Parathyroid adenoma (tissue), 2 donors: Measurements from ENCODE around the gene MOGAT1.
"Not testable (repeated sequence)": the region's sequence is repeated elsewhere in the genome, so short reads cannot be mapped to it uniquely, and the experiment has no call there.

Source experiments
- H2AFZ ChIP-seq: fragments of 300-600 bp; sonication (generic); one replicate; pipeline ENCODE4 v1.7.0; 2017; ENCODE audit warnings: antibody characterized with exemption, mild to moderate bottlenecking
- H3K27ac ChIP-seq: fragments of 300-600 bp; sonication (generic); one replicate; pipeline ENCODE4 v1.7.0; 2017
- H3K27me3 ChIP-seq: fragments of 300-600 bp; sonication (generic); one replicate; pipeline ENCODE4 v1.7.0; 2017; ENCODE audit warnings: low read length; ENCODE audit not compliant: control insufficient read depth, insufficient read depth
- H3K36me3 ChIP-seq: fragments of 300-600 bp; sonication (generic); one replicate; pipeline ENCODE4 v1.7.0; 2017; ENCODE audit warnings: low read length; ENCODE audit not compliant: control insufficient read depth, insufficient read depth
- H3K4me1 ChIP-seq: fragments of 300-600 bp; sonication (generic); one replicate; pipeline ENCODE4 v1.7.0; 2017; ENCODE audit warnings: control low read depth
- H3K4me2 ChIP-seq: fragments of 300-600 bp; sonication (generic); one replicate; pipeline ENCODE4 v1.7.0; 2017; ENCODE audit warnings: low read length
- H3K4me3 ChIP-seq: fragments of 300-600 bp; sonication (generic); one replicate; pipeline ENCODE4 v1.7.0; 2017; ENCODE audit warnings: low read depth, low read length
- H3K79me2 ChIP-seq: fragments of 300-600 bp; sonication (generic); one replicate; pipeline ENCODE4 v1.7.0; 2017; ENCODE audit warnings: control low read depth
- H3K9ac ChIP-seq: fragments of 300-600 bp; sonication (generic); one replicate; pipeline ENCODE4 v1.7.0; 2017; ENCODE audit warnings: mild to moderate bottlenecking
- H3K9me3 ChIP-seq: fragments of 300-600 bp; sonication (generic); one replicate; pipeline ENCODE4 v1.7.0; 2017; ENCODE audit warnings: low read length; ENCODE audit not compliant: control insufficient read depth
- TF ChIP-seq, protein P1 (sequence below): fragments of 300-600 bp; sonication (generic); IDR thresholded peaks from one replicate; pipeline ENCODE4 v1.7.0; 2017; ENCODE audit warnings: antibody characterized with exemption, mild to moderate bottlenecking
- donor health status: primary hyperparathyroidism.

MOGAT1 gene

DNA sequence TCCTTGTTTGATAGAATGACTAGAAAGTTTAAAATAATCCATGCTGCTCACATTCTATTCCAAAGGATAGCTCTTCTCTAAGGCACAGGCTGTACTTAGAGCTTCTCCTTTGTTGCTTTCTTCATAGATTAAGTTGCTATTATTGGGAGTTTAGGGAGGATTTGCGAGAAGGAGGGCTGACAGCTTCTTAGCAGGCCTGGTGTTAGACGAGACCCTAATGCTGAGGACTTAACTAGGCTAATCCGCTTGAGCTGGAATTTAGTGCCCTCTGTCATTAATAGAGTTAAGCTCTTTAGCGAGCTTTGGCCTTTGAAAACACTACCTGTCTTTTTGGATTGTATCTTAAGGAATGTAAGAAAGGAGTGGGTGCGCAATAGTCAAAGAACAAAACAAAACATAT, 81.3 kb downstream of the MOGAT1 start:
- Histone ChIP-seq H3K9me3 (no peaks in the 10 kb centered on the region), H3K27ac (peak overlapping the region; percentile 62), H3K27me3 (no peaks in the 10 kb centered on the region), H3K4me2 (no peak overlapping the region), H3K9ac (no peak overlapping the region), H3K4me3 (no peak overlapping the region), H2AFZ (peak overlapping the region; percentile 61), H3K79me2 (no peaks in the 10 kb centered on the region), H3K4me1 (peaks cover 19% of the 10 kb centered on the region), H3K36me3 (no peaks in the 10 kb centered on the region)
- TF ChIP-seq, protein P1, sequence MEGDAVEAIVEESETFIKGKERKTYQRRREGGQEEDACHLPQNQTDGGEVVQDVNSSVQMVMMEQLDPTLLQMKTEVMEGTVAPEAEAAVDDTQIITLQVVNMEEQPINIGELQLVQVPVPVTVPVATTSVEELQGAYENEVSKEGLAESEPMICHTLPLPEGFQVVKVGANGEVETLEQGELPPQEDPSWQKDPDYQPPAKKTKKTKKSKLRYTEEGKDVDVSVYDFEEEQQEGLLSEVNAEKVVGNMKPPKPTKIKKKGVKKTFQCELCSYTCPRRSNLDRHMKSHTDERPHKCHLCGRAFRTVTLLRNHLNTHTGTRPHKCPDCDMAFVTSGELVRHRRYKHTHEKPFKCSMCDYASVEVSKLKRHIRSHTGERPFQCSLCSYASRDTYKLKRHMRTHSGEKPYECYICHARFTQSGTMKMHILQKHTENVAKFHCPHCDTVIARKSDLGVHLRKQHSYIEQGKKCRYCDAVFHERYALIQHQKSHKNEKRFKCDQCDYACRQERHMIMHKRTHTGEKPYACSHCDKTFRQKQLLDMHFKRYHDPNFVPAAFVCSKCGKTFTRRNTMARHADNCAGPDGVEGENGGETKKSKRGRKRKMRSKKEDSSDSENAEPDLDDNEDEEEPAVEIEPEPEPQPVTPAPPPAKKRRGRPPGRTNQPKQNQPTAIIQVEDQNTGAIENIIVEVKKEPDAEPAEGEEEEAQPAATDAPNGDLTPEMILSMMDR: no peak

- no peak overlapping the region for H3K4me2 ChIP-seq
- TF ChIP-seq, protein P1: no peak
- H3K9ac ChIP-seq: no peak overlapping the region
- H3K36me3 ChIP-seq: no peaks in the 10 kb centered on the region
- H3K9me3 ChIP-seq: no peaks in the 10 kb centered on the region
- H3K4me3 ChIP-seq: no peak overlapping the region
- no peaks in the 10 kb centered on the region for H3K27me3 ChIP-seq
- H3K79me2 ChIP-seq: no peaks in the 10 kb centered on the region
- peak overlapping the region; percentile 61 for H2AFZ ChIP-seq
- H3K27ac ChIP-seq: peak overlapping the region; percentile 62
- H3K4me1 ChIP-seq: peaks cover 19% of the 10 kb centered on the region
Observed at GRCh38 chr2:222753251-222753824, 81.9 kb downstream of the MOGAT1 start.

GRCh38 chr2:222754324-222754930, 83.0 kb downstream of the MOGAT1 start:
- no peaks in the 10 kb centered on the region for H3K27me3 ChIP-seq
- H3K4me3 ChIP-seq: no peak overlapping the region
- no peaks in the 10 kb centered on the region for H3K36me3 ChIP-seq
- H3K4me2 ChIP-seq: no peak overlapping the region
- TF ChIP-seq, protein P1: no peak
- H3K9me3 ChIP-seq: no peaks in the 10 kb centered on the region
- no peak overlapping the region for H2AFZ ChIP-seq
- H3K79me2 ChIP-seq: no peaks in the 10 kb centered on the region
- peak overlapping the region; percentile 62 for H3K27ac ChIP-seq
- peaks cover 19% of the 10 kb centered on the region for H3K4me1 ChIP-seq
- H3K9ac ChIP-seq: no peak overlapping the region

GRCh38 chr2:222755593-222755992, 84.1 kb downstream of the MOGAT1 start:
- not testable (repeated sequence) for H3K36me3 ChIP-seq, H3K9me3 ChIP-seq, H3K4me2 ChIP-seq, H3K9ac ChIP-seq, H3K4me3 ChIP-seq, H2AFZ ChIP-seq, H3K79me2 ChIP-seq, H3K27me3 ChIP-seq, H3K27ac ChIP-seq
- H3K4me1 ChIP-seq: peaks cover 19% of the 10 kb centered on the region

DNA sequence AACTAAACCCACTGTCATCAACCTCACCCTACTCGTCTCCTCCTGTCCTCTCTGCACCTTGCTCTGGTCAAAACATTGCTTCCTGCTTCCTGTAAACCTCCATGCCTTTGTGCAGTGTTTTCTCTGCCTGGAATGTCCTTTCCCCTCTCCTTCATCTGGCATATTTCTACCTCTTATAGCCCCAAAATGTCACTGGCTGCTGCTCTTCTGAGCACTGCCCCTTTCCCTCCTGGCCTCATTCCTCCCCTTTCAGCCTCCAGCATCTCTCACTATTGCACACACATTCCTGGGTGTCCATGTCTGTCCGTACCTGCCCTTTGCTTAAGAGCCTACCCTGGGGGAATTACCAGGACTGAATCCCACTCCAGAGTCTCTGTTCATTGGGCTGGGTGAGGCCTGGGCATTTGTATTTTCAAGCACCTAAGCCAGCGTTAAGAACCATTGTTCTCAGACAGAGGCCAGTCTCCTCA, 84.9 kb downstream of the MOGAT1 start:
- no peak overlapping the region for H3K4me3 ChIP-seq
- H3K4me1 ChIP-seq: peaks cover 19% of the 10 kb centered on the region
- no peak overlapping the region for H3K4me2 ChIP-seq
- no peaks in the 10 kb centered on the region for H3K36me3 ChIP-seq
- H3K9me3 ChIP-seq: no peaks in the 10 kb centered on the region
- TF ChIP-seq, protein P1: no peak
- H3K27ac ChIP-seq: no peak overlapping the region
- H3K79me2 ChIP-seq: no peaks in the 10 kb centered on the region
- no peak overlapping the region for H3K9ac ChIP-seq
- H2AFZ ChIP-seq: peak overlapping the region; percentile 19
- H3K27me3 ChIP-seq: no peaks in the 10 kb centered on the region
